Measurements from ENCODE around the gene SEC14L1.

SEC14L1 gene

DNA sequence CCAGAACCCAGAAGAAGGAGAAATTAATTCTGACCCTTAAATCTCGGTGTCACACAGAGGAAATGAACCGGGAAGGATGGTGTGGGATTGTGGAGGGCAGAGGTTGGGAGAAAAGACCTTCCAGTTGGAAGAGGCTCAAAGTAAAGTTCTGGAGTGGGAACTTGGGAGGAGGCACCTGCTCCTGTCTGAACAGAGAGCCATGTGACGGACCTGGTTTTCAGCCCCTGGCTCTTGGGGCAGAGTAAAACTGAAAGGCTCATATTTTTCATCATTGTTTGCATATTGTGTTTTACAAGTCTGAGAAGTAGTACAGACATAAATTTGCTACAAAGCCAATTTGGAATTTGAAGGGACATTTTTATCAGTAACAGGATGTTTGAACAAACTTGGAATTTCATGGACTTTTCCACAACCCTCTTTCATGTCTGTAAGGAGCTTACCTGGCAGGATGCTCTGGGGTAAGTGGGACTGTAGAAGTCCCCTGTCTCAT, 24.4 kb upstream of the SEC14L1 start:
- H3K27ac ChIP-seq (ENCODE audit: poor library complexity, severe bottlenecking), result no peak overlapping the region

DNA sequence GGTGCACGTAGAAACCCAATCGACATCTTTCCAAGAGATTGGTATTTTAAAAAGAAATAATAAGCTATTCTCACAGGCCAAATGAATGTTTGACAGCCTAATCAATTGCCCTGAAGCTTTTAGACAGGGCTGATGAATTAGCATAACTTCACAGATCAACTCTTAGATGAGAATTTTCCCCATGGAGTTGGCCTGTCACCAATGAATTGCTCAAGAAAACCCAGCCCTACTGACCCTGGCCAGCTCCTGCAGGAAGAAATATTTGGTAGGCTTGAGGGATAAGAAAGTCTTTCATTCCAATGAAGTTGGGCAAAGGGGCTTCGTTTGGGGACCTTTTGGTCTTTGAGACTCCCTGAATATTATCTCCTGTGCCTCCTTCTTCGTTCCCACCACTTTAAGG, 23.4 kb upstream of the SEC14L1 start:
- Histone ChIP-seq H3K4me1 (ENCODE audit: insufficient read depth, poor library complexity, severe bottlenecking) (peaks cover 9% of the 10 kb centered on the region), H3K36me3 (ENCODE audit: low read depth) (no peaks in the 10 kb centered on the region), H3K27me3 (ENCODE audit: insufficient read depth, poor library complexity, severe bottlenecking) (no peaks in the 10 kb centered on the region), H3K27ac (ENCODE audit: poor library complexity, severe bottlenecking) (no peak overlapping the region), H3K4me3 (ENCODE audit: severe bottlenecking) (no peak overlapping the region), H3K9me3 (ENCODE audit: severe bottlenecking) (no peaks in the 10 kb centered on the region)
- ATAC-seq (ENCODE audit: low read depth) (no peak), DNase-seq (ENCODE audit: low spot score) (no peak)
- TF ChIP-seq, protein P1, sequence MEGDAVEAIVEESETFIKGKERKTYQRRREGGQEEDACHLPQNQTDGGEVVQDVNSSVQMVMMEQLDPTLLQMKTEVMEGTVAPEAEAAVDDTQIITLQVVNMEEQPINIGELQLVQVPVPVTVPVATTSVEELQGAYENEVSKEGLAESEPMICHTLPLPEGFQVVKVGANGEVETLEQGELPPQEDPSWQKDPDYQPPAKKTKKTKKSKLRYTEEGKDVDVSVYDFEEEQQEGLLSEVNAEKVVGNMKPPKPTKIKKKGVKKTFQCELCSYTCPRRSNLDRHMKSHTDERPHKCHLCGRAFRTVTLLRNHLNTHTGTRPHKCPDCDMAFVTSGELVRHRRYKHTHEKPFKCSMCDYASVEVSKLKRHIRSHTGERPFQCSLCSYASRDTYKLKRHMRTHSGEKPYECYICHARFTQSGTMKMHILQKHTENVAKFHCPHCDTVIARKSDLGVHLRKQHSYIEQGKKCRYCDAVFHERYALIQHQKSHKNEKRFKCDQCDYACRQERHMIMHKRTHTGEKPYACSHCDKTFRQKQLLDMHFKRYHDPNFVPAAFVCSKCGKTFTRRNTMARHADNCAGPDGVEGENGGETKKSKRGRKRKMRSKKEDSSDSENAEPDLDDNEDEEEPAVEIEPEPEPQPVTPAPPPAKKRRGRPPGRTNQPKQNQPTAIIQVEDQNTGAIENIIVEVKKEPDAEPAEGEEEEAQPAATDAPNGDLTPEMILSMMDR (IDR thresholded peaks at IDR 0.05; ENCODE audit: poor library complexity, severe bottlenecking), result no peak

More for the DNA sequence above, 24.4 kb upstream of the SEC14L1 start:
- H3K4me3 ChIP-seq (ENCODE audit: severe bottlenecking), result no peak overlapping the region
- H3K27me3 ChIP-seq (ENCODE audit: insufficient read depth, poor library complexity, severe bottlenecking), result no peaks in the 10 kb centered on the region
- ATAC-seq (ENCODE audit: low read depth) (no peak), DNase-seq (ENCODE audit: low spot score) (no peak)
- no peaks in the 10 kb centered on the region for H3K9me3 ChIP-seq (ENCODE audit: severe bottlenecking)
- TF ChIP-seq, protein P1 (IDR thresholded peaks at IDR 0.05; ENCODE audit: poor library complexity, severe bottlenecking), result no peak
- peaks cover under 1% of the 10 kb centered on the region for H3K4me1 ChIP-seq (ENCODE audit: insufficient read depth, poor library complexity, severe bottlenecking)
- no peaks in the 10 kb centered on the region for H3K36me3 ChIP-seq (ENCODE audit: low read depth)

DNA sequence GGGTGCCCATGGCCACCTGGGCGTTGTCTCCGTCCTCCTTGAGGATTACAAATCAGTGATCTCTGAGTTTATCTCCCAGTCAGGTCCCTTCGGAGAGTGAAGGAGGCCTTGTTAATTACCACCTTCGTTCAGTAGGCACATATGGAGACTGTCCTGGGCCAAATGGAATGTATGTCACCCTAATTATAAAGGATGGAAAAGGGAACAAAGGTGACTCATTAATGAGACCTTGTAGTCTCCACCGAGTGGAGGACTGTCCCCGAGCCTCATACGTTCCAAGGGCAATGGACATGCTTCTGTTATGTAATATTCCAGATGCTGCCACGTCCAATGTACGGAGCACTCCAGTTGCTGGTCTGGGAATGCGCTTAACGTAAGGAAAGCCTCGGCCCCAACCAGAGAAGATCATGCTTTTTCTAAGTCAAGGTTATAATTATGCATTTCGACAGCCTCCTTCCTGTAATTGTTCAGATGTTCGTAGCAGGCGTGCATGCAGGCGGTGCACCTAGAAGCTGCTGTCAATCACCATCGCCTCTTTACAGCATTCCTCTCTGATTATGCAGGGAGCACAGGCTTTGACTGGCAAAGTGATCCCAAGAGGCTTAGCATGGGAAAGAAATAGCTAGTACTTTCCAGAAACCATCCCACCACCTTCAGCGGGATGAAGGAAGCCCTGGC, 22.4 kb upstream of the SEC14L1 start:
- Histone ChIP-seq H3K4me3 (ENCODE audit: severe bottlenecking) (no peak overlapping the region), H3K4me1 (ENCODE audit: insufficient read depth, poor library complexity, severe bottlenecking) (peaks cover 12% of the 10 kb centered on the region), H3K36me3 (ENCODE audit: low read depth) (no peaks in the 10 kb centered on the region), H3K27ac (ENCODE audit: poor library complexity, severe bottlenecking) (no peak overlapping the region), H3K9me3 (ENCODE audit: severe bottlenecking) (no peaks in the 10 kb centered on the region), H3K27me3 (ENCODE audit: insufficient read depth, poor library complexity, severe bottlenecking) (no peaks in the 10 kb centered on the region)
- no peak for ATAC-seq (ENCODE audit: low read depth)
- DNase-seq (ENCODE audit: low spot score), result no peak
- TF ChIP-seq, protein P1 (IDR thresholded peaks at IDR 0.05; ENCODE audit: poor library complexity, severe bottlenecking), result no peak

DNA sequence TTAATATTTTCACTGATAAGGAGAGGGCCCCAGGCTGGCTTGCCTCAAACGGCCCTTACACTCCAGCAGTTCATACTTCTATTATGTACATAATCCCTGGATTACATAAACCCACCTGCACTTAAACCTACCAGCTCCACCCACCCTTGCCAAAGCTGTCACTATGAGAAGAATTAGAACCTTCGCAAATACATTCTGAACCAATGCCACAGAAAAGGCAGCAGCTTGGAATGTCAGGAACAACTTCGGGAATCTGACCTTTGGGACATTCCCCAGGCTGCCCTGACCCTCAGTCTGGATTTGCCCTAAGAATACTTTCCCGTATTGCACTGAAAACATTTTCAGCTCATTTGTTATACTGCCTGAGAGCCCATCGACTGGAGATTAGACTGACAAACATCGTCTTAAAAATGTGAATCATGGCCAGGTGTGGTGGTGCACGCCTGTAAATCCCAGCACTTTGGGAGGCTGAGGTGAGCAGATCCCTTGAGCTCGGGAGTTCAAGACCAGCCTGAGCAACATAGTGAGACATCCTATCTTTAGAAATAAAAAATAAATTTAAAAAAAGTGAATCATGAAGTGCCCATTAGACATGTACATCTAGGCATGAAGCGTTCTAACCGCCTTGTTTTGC, 21.0 kb upstream of the SEC14L1 start:
- ATAC-seq (ENCODE audit: low read depth), result no peak
- Histone ChIP-seq H3K4me1 (ENCODE audit: insufficient read depth, poor library complexity, severe bottlenecking) (peaks cover 23% of the 10 kb centered on the region), H3K27ac (ENCODE audit: poor library complexity, severe bottlenecking) (no peak overlapping the region), H3K4me3 (ENCODE audit: severe bottlenecking) (no peak overlapping the region), H3K9me3 (ENCODE audit: severe bottlenecking) (no peaks in the 10 kb centered on the region), H3K27me3 (ENCODE audit: insufficient read depth, poor library complexity, severe bottlenecking) (no peaks in the 10 kb centered on the region), H3K36me3 (ENCODE audit: low read depth) (no peaks in the 10 kb centered on the region)
- TF ChIP-seq, protein P1 (IDR thresholded peaks at IDR 0.05; ENCODE audit: poor library complexity, severe bottlenecking), result no peak
- DNase-seq (ENCODE audit: low spot score), result no peak

DNA sequence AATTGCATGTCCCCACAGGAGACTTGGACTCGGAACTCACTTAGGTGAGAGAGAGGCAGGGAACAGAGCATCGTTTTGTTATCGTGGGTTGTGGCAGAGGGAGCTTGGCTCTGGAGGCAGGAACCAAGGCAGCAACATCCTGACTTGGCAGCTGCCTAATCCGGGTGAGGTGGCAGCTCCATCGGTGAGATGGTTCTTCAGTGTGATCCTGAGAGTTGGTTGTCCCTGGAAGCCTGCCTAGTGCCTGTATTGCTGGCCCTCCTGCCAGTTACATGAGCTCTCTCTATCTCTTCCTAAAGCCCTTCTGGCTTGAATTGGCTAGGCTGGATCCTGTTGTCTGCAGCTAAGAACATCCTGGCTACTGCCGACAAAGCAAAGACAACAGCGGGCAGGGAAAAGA, 19.9 kb upstream of the SEC14L1 start:
- Histone ChIP-seq H3K4me1 (ENCODE audit: insufficient read depth, poor library complexity, severe bottlenecking) (peaks cover 31% of the 10 kb centered on the region), H3K36me3 (ENCODE audit: low read depth) (no peaks in the 10 kb centered on the region), H3K27me3 (ENCODE audit: insufficient read depth, poor library complexity, severe bottlenecking) (no peaks in the 10 kb centered on the region), H3K4me3 (ENCODE audit: severe bottlenecking) (no peak overlapping the region), H3K9me3 (ENCODE audit: severe bottlenecking) (no peaks in the 10 kb centered on the region), H3K27ac (ENCODE audit: poor library complexity, severe bottlenecking) (peak overlapping the region; percentile 98)
- DNase-seq (ENCODE audit: low spot score) (no peak), ATAC-seq (ENCODE audit: low read depth) (no peak)
- TF ChIP-seq, protein P1 (IDR thresholded peaks at IDR 0.05; ENCODE audit: poor library complexity, severe bottlenecking), result no peak
